H1 (cell line): ENCODE data around the gene TRIM50. TPM values are rescaled to one million over a fixed set of nuclear protein-coding genes. Genes with fewer than 3 reads are reported as not detected.

Experiments used
- CTCF ChIA-PET: fragments of 300-600 bp; sonication (Branson Sonifier 250); formaldehyde crosslinking; loops from one replicate; lab custom pipeline; 2021; ENCODE audit not compliant: partially characterized antibody; lab: Charles Lee
- POLR2A ChIA-PET: fragments of 300-600 bp; sonication (Branson Sonifier 250); formaldehyde crosslinking; loops from one replicate; lab custom pipeline; 2021; ENCODE audit warnings: inconsistent platforms; ENCODE audit not compliant: partially characterized antibody; lab: Charles Lee
- DNase-seq, 2 experiments: peaks; one replicate each; pipeline versions ENCODE4 v3.0.0 to v3.0.0-alpha.2; 2010 to 2022; ENCODE audit warnings: low spot score in 2 of 2, low read depth in 1 of 2, mixed read lengths in 1 of 2
- FAIRE-seq: peaks from 2 replicates; lab custom pipeline; 2011; peaks lifted over from hg19 to GRCh38; lab: Jason Lieb, UNC
- H2AFZ ChIP-seq: 2 replicates; pipeline ENCODE4 v1.8.1; 2012; ENCODE audit warnings: low read length, inconsistent platforms
- H2AK5ac ChIP-seq: 2 replicates; pipeline ENCODE4 v1.6.1; 2013; ENCODE audit warnings: low read depth, low read length
- H2BK120ac ChIP-seq: replicated peaks from 2 replicates; pipeline ENCODE3; 2013; ENCODE audit warnings: low read depth, low read length, inconsistent platforms
- H2BK12ac ChIP-seq: 2 replicates; pipeline ENCODE4 v1.6.1; 2013; ENCODE audit warnings: low read depth, low read length
- H2BK15ac ChIP-seq: 2 replicates; pipeline ENCODE4 v1.6.1; 2013; ENCODE audit warnings: low read length
- H2BK20ac ChIP-seq: 2 replicates; pipeline ENCODE4 v1.6.1; 2013; ENCODE audit warnings: low read length
- H2BK5ac ChIP-seq: 2 replicates; pipeline ENCODE4 v1.6.1; 2013; ENCODE audit warnings: low read depth, low read length
- H3K14ac ChIP-seq: 2 replicates; pipeline ENCODE4 v1.6.1; 2013; ENCODE audit warnings: inconsistent platforms; ENCODE audit not compliant: insufficient read length
- H3K18ac ChIP-seq: 2 replicates; pipeline ENCODE4 v1.6.1; 2013; ENCODE audit warnings: low read length; ENCODE audit errors: extremely low read depth
- H3K23ac ChIP-seq: 2 replicates; pipeline ENCODE4 v1.6.1; 2013; ENCODE audit warnings: inconsistent platforms; ENCODE audit not compliant: insufficient read length
- H3K23me2 ChIP-seq: 2 replicates; pipeline ENCODE4 v1.6.1; 2013; ENCODE audit warnings: low read depth, low read length
- H3K27ac ChIP-seq: 2 replicates; pipeline ENCODE4 v1.6.1; 2011; ENCODE audit warnings: low read depth, low read length, inconsistent platforms
- H3K27me3 ChIP-seq, 4 experiments: replicated peaks in 1 of 4; 1 replicate in 1 of 4; 2 replicates in 3 of 4; pipeline versions ENCODE4 v1.6.1 to v1.8.1; 2011 to 2013; ENCODE audit warnings: low read length in 3 of 4, mild to moderate bottlenecking in 3 of 4, inconsistent platforms in 2 of 4, mixed read lengths in 2 of 4, moderate library complexity in 1 of 4; ENCODE audit not compliant: control insufficient read depth in 3 of 4, insufficient read depth in 3 of 4; ENCODE audit errors: extremely low read depth in 1 of 4
- H3K36me3 ChIP-seq, 4 experiments: 2 replicates each; pipeline versions ENCODE4 v1.6.1 to v1.8.1; 2011 to 2013; ENCODE audit warnings: mild to moderate bottlenecking in 4 of 4, low read length in 3 of 4, moderate library complexity in 2 of 4, control low read depth in 1 of 4, inconsistent platforms in 1 of 4; ENCODE audit not compliant: insufficient read depth in 4 of 4, control insufficient read depth in 2 of 4
- H3K4ac ChIP-seq: replicated peaks from 2 replicates; pipeline ENCODE3; 2013; ENCODE audit warnings: low read length, low read depth, mixed read lengths, inconsistent platforms; ENCODE audit not compliant: insufficient read length
- H3K4me1 ChIP-seq, 4 experiments: replicated peaks in 1 of 4; 1 replicate in 1 of 4; 2 replicates in 3 of 4; pipeline versions ENCODE4 v1.6.1 to v1.8.1; 2011 to 2013; ENCODE audit warnings: low read length in 3 of 4, inconsistent platforms in 2 of 4, mixed read lengths in 1 of 4; ENCODE audit not compliant: insufficient read depth in 4 of 4, control insufficient read depth in 3 of 4
- H3K4me2 ChIP-seq, 2 experiments: 2 replicates each; pipeline versions ENCODE4 v1.6.1 to v1.8.1; 2011 to 2013; ENCODE audit warnings: low read depth in 2 of 2, low read length in 2 of 2, control low read depth in 1 of 2, inconsistent platforms in 1 of 2, mild to moderate bottlenecking in 1 of 2; ENCODE audit not compliant: insufficient read depth in 1 of 2
- H3K4me3 ChIP-seq, 4 experiments: fragments of 200-600, 300-600 bp in 1 of 4; sonication (generic), shearing (Covaris generic), sonication (Bioruptor Twin) in 1 of 4; 2 replicates each; pipeline versions ENCODE4 v1.5.1 to v1.8.1; 2011 to 2016; ENCODE audit warnings: low read length in 4 of 4, low read depth in 3 of 4, control low read depth in 2 of 4, inconsistent platforms in 2 of 4, mild to moderate bottlenecking in 2 of 4, mixed read lengths in 1 of 4, moderate library complexity in 1 of 4; ENCODE audit not compliant: insufficient read depth in 2 of 4; ENCODE audit errors: extremely low read depth in 1 of 4
- H3K56ac ChIP-seq: replicated peaks from 2 replicates; pipeline ENCODE3; 2013; ENCODE audit warnings: low read depth, mild to moderate bottlenecking, mixed read lengths, low read length, inconsistent platforms; ENCODE audit not compliant: insufficient read length
- H3K79me1 ChIP-seq: 2 replicates; pipeline ENCODE4 v1.6.1; 2013; ENCODE audit warnings: low read depth, low read length, control low read depth
- H3K79me2 ChIP-seq, 2 experiments: 2 replicates each; pipeline versions ENCODE4 v1.6.1 to v1.8.1; 2012 to 2013; ENCODE audit warnings: low read length in 2 of 2, mild to moderate bottlenecking in 2 of 2, inconsistent platforms in 1 of 2; ENCODE audit not compliant: insufficient read depth in 2 of 2, control insufficient read depth in 1 of 2
- H3K9ac ChIP-seq, 4 experiments: replicated peaks in 1 of 4; 1 replicate in 1 of 4; 2 replicates in 3 of 4; pipeline versions ENCODE4 v1.6.1 to v1.8.1; 2011 to 2013; ENCODE audit warnings: low read depth in 3 of 4, low read length in 3 of 4, control low read depth in 2 of 4, mild to moderate bottlenecking in 2 of 4, moderate library complexity in 2 of 4, inconsistent platforms in 1 of 4; ENCODE audit errors: extremely low read depth in 1 of 4
- H3K9me3 ChIP-seq, 2 experiments: 2 replicates each; pipeline versions ENCODE4 v1.6.1 to v1.8.1; 2012 to 2013; ENCODE audit warnings: mild to moderate bottlenecking in 2 of 2, moderate library complexity in 2 of 2, control low read depth in 1 of 2, inconsistent platforms in 1 of 2, low read depth in 1 of 2, low read length in 1 of 2, mixed read lengths in 1 of 2; ENCODE audit not compliant: insufficient read depth in 2 of 2
- H4K20me1 ChIP-seq, 2 experiments: replicated peaks in 1 of 2; 2 replicates each; pipeline versions ENCODE3 to v1.8.1; 2011 to 2013; ENCODE audit warnings: inconsistent platforms in 2 of 2, low read length in 2 of 2, mild to moderate bottlenecking in 1 of 2; ENCODE audit not compliant: insufficient read depth in 2 of 2, control insufficient read depth in 1 of 2
- H4K5ac ChIP-seq: 2 replicates; pipeline ENCODE4 v1.6.1; 2013; ENCODE audit warnings: low read length, low read depth, mixed read lengths, inconsistent platforms; ENCODE audit not compliant: insufficient read length
- H4K8ac ChIP-seq: 2 replicates; pipeline ENCODE4 v1.8.0; 2013; ENCODE audit warnings: mild to moderate bottlenecking, moderate library complexity, low read length, inconsistent platforms; ENCODE audit not compliant: insufficient read depth; ENCODE audit errors: extremely low read depth
- H4K91ac ChIP-seq: replicated peaks from 2 replicates; pipeline ENCODE3; 2013; ENCODE audit warnings: low read length, mixed read lengths, inconsistent platforms; ENCODE audit not compliant: insufficient read length
- BCL11A ChIP-seq, 2 experiments: IDR thresholded peaks; one replicate each; pipeline ENCODE4 v1.6.1; 2011; ENCODE audit warnings: low read depth in 2 of 2, low read length in 2 of 2, mild to moderate bottlenecking in 2 of 2
- EZH2 ChIP-seq: fragments of 200-600 bp; sonication (generic); IDR thresholded peaks from 2 replicates; pipeline ENCODE4 v1.7.1; 2012; ENCODE audit warnings: low read depth, mild to moderate bottlenecking, moderate library complexity, low read length, inconsistent platforms; ENCODE audit not compliant: severe bottlenecking
- NRF1 ChIP-seq: IDR thresholded peaks from 2 replicates; pipeline ENCODE4 v1.6.1; 2011; ENCODE audit warnings: mild to moderate bottlenecking, low read depth, low read length, improper control_type of control experiment
- SUZ12 ChIP-seq: fragments of 200-600 bp; sonication (generic); IDR thresholded peaks from 2 replicates; pipeline ENCODE4 v1.6.1; 2012; ENCODE audit warnings: mild to moderate bottlenecking, inconsistent platforms, low read length, moderate library complexity, mixed read lengths
- YY1 ChIP-seq: IDR thresholded peaks from 2 replicates; pipeline ENCODE4 v1.6.1; 2011; ENCODE audit warnings: low read depth, mild to moderate bottlenecking, low read length
- WGBS, 2 experiments: shearing (Covaris generic) in 1 of 2; methylation state at CpG; one replicate each; pipeline versions ENCODE4 v1.1.6 to v1.1.7; 2013 to 2015; ENCODE audit warnings: low lambda C conversion rate in 2 of 2, mixed read lengths in 2 of 2, inconsistent platforms in 1 of 2, low coverage in 1 of 2, missing lambda C conversion rate in 1 of 2; ENCODE audit not compliant: insufficient replicate concordance in 2 of 2, insufficient coverage in 1 of 2, insufficient read length in 1 of 2; ENCODE audit errors: extremely low coverage in 1 of 2, missing lambda C conversion rate in 1 of 2; 5-methylcytosine and 5-hydroxymethylcytosine counted together
- polyA plus RNA-seq, 7 experiments: library from polyadenylated mRNA; depleted of rRNA in 3 of 7; stranded (reverse) in 5 of 7; unstranded in 2 of 7; fragments of >200 nt in 5 of 7; fragments of 200-250 nt in 2 of 7; gene quantifications; 1 replicate in 5 of 7; 2 replicates in 1 of 7; 4 replicates in 1 of 7; pipeline versions ENCODE4 v1.2.1 to v1.2.3, GENCODE V29; 2011 to 2013; ENCODE audit warnings: missing spikeins in 2 of 7, mixed read lengths in 2 of 7
- total RNA-seq: library from RNA; stranded (reverse); fragmentation: NEBNext Ultra II Directional; extraction: Animal tissue kit (Norgen Biotek cat#: 25700); gene quantifications from 2 replicates; pipeline ENCODE4 v1.2.1, GENCODE V29; 2021

Gene TRIM50
- total and polyA plus RNA-seq, 2 of the 8 experiments (the other 6 are each of a cell fraction or from before 2014, with no cell fraction given): 0.12 TPM; not detected in 1

DNA sequence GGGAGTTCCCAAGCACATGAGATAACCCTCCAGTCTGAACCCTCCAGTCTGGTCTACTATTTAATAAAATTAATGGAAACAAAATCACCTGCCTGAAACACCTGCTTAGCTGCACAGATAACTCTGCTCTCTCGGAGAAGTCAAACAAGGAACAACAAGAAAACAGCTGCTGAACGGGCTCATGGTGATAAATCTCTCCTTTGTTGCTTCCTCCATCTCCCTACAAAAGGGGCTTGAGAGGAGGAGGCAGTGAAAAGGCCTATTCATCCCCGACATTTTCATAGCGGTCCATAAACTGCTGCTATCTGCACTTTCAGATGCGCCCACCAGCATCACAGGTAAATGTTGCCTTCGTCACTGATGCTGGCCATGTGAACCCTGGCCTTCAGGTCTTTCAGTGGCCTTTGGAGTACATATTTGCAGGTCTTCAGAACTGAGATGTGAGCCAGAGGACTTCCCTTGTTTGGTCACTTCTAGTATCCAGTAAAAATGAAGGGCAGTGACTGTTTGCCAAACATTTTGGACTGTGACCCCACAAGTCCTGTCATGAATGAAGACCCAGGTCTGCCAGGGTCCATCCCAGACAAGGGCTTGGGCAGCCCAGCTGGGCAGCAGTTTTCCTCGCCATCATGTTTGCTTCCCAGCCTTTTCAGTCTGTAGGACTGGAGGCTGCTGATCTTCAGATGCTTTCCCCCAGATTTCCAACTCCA is 15.9 kb upstream of the TRIM50 start:
- no peak overlapping the region for H2BK20ac ChIP-seq
- TF ChIP-seq YY1 (no peak), BCL11A (IDR thresholded peaks at IDR 0.05; ENCODE audit: low read depth in 2 of 2, low read length in 2 of 2) (no peak), EZH2 (no peak), NRF1 (no peak), SUZ12 (no peak)
- no peaks in the 10 kb centered on the region for H3K9me3 ChIP-seq
- WGBS, 2 experiments: 86% methylated on average over 7 of the region's 7 CpGs; no CpG with 5 or more reads in 1 of the 2 experiments
- no peak overlapping the region; a peak in 1 of 8 replicates for H3K4me3 ChIP-seq
- no peaks in the 10 kb centered on the region for H3K36me3 ChIP-seq
- H3K4ac ChIP-seq: no peak overlapping the region
- no peak overlapping the region for H2BK120ac ChIP-seq
- H3K18ac ChIP-seq: no peak overlapping the region
- H3K14ac ChIP-seq: no peak overlapping the region
- no peaks in the 10 kb centered on the region; a peak in 1 of 7 replicates for H3K27me3 ChIP-seq
- no peak overlapping the region for H4K8ac ChIP-seq
- H2AK5ac ChIP-seq: no peak overlapping the region
- ChIA-PET CTCF (interaction anchor here (0.6 to 3.7 kb wide), 8 partner anchors 9 to 92 kb away, joined by 3 to 36 read pairs (median 5); no protein-coding TSS in a partner anchor), POLR2A (no interaction called here)
- H4K5ac ChIP-seq: no peak overlapping the region
- no peak overlapping the region for H2BK15ac ChIP-seq
- H2AFZ ChIP-seq: no peak overlapping the region
- H3K9ac ChIP-seq: no peak overlapping the region
- no peaks in the 10 kb centered on the region for H3K79me1 ChIP-seq
- no peak overlapping the region for H3K4me2 ChIP-seq
- H4K91ac ChIP-seq: no peak overlapping the region
- H2BK5ac ChIP-seq: no peak overlapping the region
- H3K27ac ChIP-seq: no peak overlapping the region
- H3K56ac ChIP-seq: no peak overlapping the region
- no peak overlapping the region for H3K23ac ChIP-seq
- H3K4me1 ChIP-seq: peaks cover 0 to 17% (median 4%) of the 10 kb centered on the region in 4 experiments; a peak in 5 of 7 replicates
- H2BK12ac ChIP-seq: no peak overlapping the region
- no peaks in the 10 kb centered on the region for H4K20me1 ChIP-seq
- no peak for FAIRE-seq
- DNase-seq: no peak
- no peaks in the 10 kb centered on the region for H3K79me2 ChIP-seq
- no peaks in the 10 kb centered on the region for H3K23me2 ChIP-seq
